Measurements from ENCODE around the gene ZSCAN10.

Gene ZSCAN10

GRCh38 chr16:3095869-3096268 is 3.2 kb downstream of the ZSCAN10 start:
- TF ChIP-seq JUND (IDR thresholded peaks at IDR 0.05; ENCODE audit: low read depth), result no peak
- no peak for DNase-seq (ENCODE audit: low read depth in 1 of 2, low spot score in 1 of 2)
- in situ Hi-C loops (cut with HindIII; ENCODE audit: low pct_unique_long_range_greater_than_20kb, low sequenced_read_pairs), result no loop called here

- in situ Hi-C loops (cut with HindIII; ENCODE audit: low pct_unique_long_range_greater_than_20kb, low sequenced_read_pairs), result no loop called here
- TF ChIP-seq JUND (IDR thresholded peaks at IDR 0.05; ENCODE audit: low read depth), result no peak
- peak in 1 of 2 experiments; percentile 73 for DNase-seq (ENCODE audit: low read depth in 1 of 2, low spot score in 1 of 2)
These were observed 4.6 kb downstream of the ZSCAN10 start for GRCh38 chr16:3094289-3095027.

GRCh38 chr16:3092501-3092941 is 6.6 kb downstream of the ZSCAN10 start:
- in situ Hi-C loops (cut with HindIII; ENCODE audit: low pct_unique_long_range_greater_than_20kb, low sequenced_read_pairs), result no loop called here
- no peak for TF ChIP-seq JUND (IDR thresholded peaks at IDR 0.05; ENCODE audit: low read depth)
- DNase-seq (ENCODE audit: low read depth in 1 of 2, low spot score in 1 of 2), result no peak

- DNase-seq (ENCODE audit: low read depth in 1 of 2, low spot score in 1 of 2), result no peak
- TF ChIP-seq JUND (IDR thresholded peaks at IDR 0.05; ENCODE audit: low read depth), result no peak
- in situ Hi-C loops (cut with HindIII; ENCODE audit: low pct_unique_long_range_greater_than_20kb, low sequenced_read_pairs), result no loop called here
These were observed 7.5 kb downstream of the ZSCAN10 start for GRCh38 chr16:3091551-3091950.

- in situ Hi-C loops (cut with HindIII; ENCODE audit: low pct_unique_long_range_greater_than_20kb, low sequenced_read_pairs), result no loop called here
- TF ChIP-seq JUND (IDR thresholded peaks at IDR 0.05; ENCODE audit: low read depth), result no peak
- no peak for DNase-seq (ENCODE audit: low read depth in 1 of 2, low spot score in 1 of 2)
These were observed 9.1 kb downstream of the ZSCAN10 start for GRCh38 chr16:3089717-3090592.

- in situ Hi-C loops (cut with HindIII; ENCODE audit: low pct_unique_long_range_greater_than_20kb, low sequenced_read_pairs), result no loop called here
- TF ChIP-seq JUND (IDR thresholded peaks at IDR 0.05; ENCODE audit: low read depth), result no peak
- DNase-seq (ENCODE audit: low read depth in 1 of 2, low spot score in 1 of 2), result no peak
These were observed 10.0 kb downstream of the ZSCAN10 start for GRCh38 chr16:3088925-3089716.

- TF ChIP-seq JUND (IDR thresholded peaks at IDR 0.05; ENCODE audit: low read depth), result no peak
- DNase-seq (ENCODE audit: low read depth in 1 of 2, low spot score in 1 of 2), result no peak
- in situ Hi-C loops (cut with HindIII; ENCODE audit: low pct_unique_long_range_greater_than_20kb, low sequenced_read_pairs), result no loop called here
These were observed 10.6 kb downstream of the ZSCAN10 start for GRCh38 chr16:3088450-3088849.

- TF ChIP-seq JUND (IDR thresholded peaks at IDR 0.05; ENCODE audit: low read depth), result no peak
- in situ Hi-C loops (cut with HindIII; ENCODE audit: low pct_unique_long_range_greater_than_20kb, low sequenced_read_pairs), result no loop called here
- no peak for DNase-seq (ENCODE audit: low read depth in 1 of 2, low spot score in 1 of 2)
These were observed 11.6 kb downstream of the ZSCAN10 start for GRCh38 chr16:3087243-3088235.

GRCh38 chr16:3086596-3087242 is 12.4 kb downstream of the ZSCAN10 start:
- DNase-seq (ENCODE audit: low read depth in 1 of 2, low spot score in 1 of 2), result no peak
- in situ Hi-C loops (cut with HindIII; ENCODE audit: low pct_unique_long_range_greater_than_20kb, low sequenced_read_pairs), result no loop called here
- no peak for TF ChIP-seq JUND (IDR thresholded peaks at IDR 0.05; ENCODE audit: low read depth)

GRCh38 chr16:3085868-3086595 is 13.1 kb downstream of the ZSCAN10 start:
- DNase-seq (ENCODE audit: low read depth in 1 of 2, low spot score in 1 of 2), result no peak
- TF ChIP-seq JUND (IDR thresholded peaks at IDR 0.05; ENCODE audit: low read depth), result no peak
- in situ Hi-C loops (cut with HindIII; ENCODE audit: low pct_unique_long_range_greater_than_20kb, low sequenced_read_pairs), result no loop called here

Measured in T47D (cell line).